Karpas-422 (cell line): Measurements from ENCODE around the gene SLC25A36. TPM values are rescaled to one million over a fixed set of nuclear protein-coding genes. Genes with fewer than 3 reads are reported as not detected.
"Not testable (repeated sequence)": the region's sequence is repeated elsewhere in the genome, so short reads cannot be mapped to it uniquely, and the experiment has no call there.

Source experiments
- DNase-seq: peaks from one replicate; pipeline ENCODE4 v3.0.0-alpha.2; 2015
- H2AFZ ChIP-seq: fragments of 200-600 bp; sonication (generic); 2 replicates; pipeline ENCODE4 v1.6.1; 2014; ENCODE audit warnings: antibody characterized with exemption, low read length, mixed read lengths
- H3K27ac ChIP-seq: fragments of 200-600 bp; sonication (generic); 2 replicates; pipeline ENCODE4 v1.5.1; 2014; ENCODE audit warnings: mild to moderate bottlenecking, low read length, moderate library complexity
- H3K27me3 ChIP-seq: fragments of 200-600 bp; sonication (generic); 2 replicates; pipeline ENCODE4 v1.6.1; 2014; ENCODE audit warnings: low read length, mixed read lengths
- H3K36me3 ChIP-seq: fragments of 200-600 bp; sonication (generic); 2 replicates; pipeline ENCODE4 v1.6.1; 2014; ENCODE audit warnings: low read length, mixed read lengths; ENCODE audit not compliant: insufficient read depth
- H3K4me1 ChIP-seq: fragments of 200-600 bp; sonication (generic); 2 replicates; pipeline ENCODE4 v1.6.1; 2014; ENCODE audit warnings: mild to moderate bottlenecking, low read length, mixed read lengths
- H3K4me2 ChIP-seq: fragments of 200-600 bp; sonication (generic); 2 replicates; pipeline ENCODE4 v1.6.1; 2014; ENCODE audit warnings: low read length, low read depth, mild to moderate bottlenecking; ENCODE audit not compliant: poor library complexity, severe bottlenecking
- H3K4me3 ChIP-seq: fragments of 200-600 bp; sonication (generic); 2 replicates; pipeline ENCODE4 v1.5.1; 2014; ENCODE audit warnings: mild to moderate bottlenecking, antibody characterized with exemption, low read length, mixed read lengths
- H3K79me2 ChIP-seq: fragments of 200-600 bp; sonication (generic); 2 replicates; pipeline ENCODE4 v1.6.1; 2014; ENCODE audit warnings: mild to moderate bottlenecking, low read length, mixed read lengths
- H3K9ac ChIP-seq: fragments of 200-600 bp; sonication (generic); 2 replicates; pipeline ENCODE4 v1.6.0; 2014; ENCODE audit warnings: low read length
- H3K9me2 ChIP-seq: fragments of 200-600 bp; sonication (generic), shearing (Covaris generic); replicated peaks from 2 replicates; pipeline ENCODE4 v1.6.0; 2014; ENCODE audit warnings: mild to moderate bottlenecking, low read length, moderate library complexity; ENCODE audit not compliant: insufficient read depth
- H3K9me3 ChIP-seq: fragments of 300-700, 200-600 bp; sonication (generic); 2 replicates; pipeline ENCODE4 v1.6.1; 2014; ENCODE audit warnings: low read length, mixed read lengths
- H4K20me1 ChIP-seq: fragments of 200-600 bp; sonication (generic); 2 replicates; pipeline ENCODE4 v1.6.1; 2014; ENCODE audit warnings: mild to moderate bottlenecking, antibody characterized with exemption, low read length, low read depth; ENCODE audit not compliant: insufficient read depth
- total RNA-seq: library from RNA; depleted of rRNA; stranded (reverse); fragments of >200 nt; shearing (Covaris generic); gene quantifications from 2 replicates; pipeline ENCODE4 v1.2.3, GENCODE V29; 2014; ENCODE audit warnings: low replicate concordance

The SLC25A36 gene
- total RNA-seq, 1 experiment from 2014 or later: 204 TPM

DNA sequence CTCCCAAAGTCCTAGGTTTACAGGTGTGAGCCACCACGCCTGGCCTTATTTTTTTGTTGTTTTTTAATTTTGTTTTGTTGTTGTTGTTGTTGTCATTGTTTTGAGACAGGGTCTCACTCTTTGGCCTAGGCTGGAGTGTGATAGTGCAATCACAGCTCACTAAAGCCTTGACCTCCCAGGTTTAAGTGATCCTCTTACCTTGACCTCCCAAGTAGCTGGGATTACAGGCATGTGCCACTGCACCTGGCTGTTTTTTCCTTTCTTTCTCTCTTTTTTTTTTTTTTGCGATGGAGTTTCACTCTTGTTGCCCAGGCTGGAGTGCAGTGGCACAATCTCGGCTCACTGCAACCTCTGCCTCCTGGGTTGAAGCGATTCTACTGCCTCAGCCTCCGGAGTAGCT is 10.1 kb downstream of the SLC25A36 start:
- H3K36me3 ChIP-seq, H3K27ac ChIP-seq, H3K9ac ChIP-seq, H3K4me3 ChIP-seq, H3K4me2 ChIP-seq, H3K9me2 ChIP-seq, H2AFZ ChIP-seq, H3K27me3 ChIP-seq, DNase-seq, H3K9me3 ChIP-seq: not testable (repeated sequence)
- Histone ChIP-seq H3K4me1 (peaks cover 12% of the 10 kb centered on the region), H3K79me2 (peaks cover 100% of the 10 kb centered on the region), H4K20me1 (peaks cover 57% of the 10 kb centered on the region)

DNA sequence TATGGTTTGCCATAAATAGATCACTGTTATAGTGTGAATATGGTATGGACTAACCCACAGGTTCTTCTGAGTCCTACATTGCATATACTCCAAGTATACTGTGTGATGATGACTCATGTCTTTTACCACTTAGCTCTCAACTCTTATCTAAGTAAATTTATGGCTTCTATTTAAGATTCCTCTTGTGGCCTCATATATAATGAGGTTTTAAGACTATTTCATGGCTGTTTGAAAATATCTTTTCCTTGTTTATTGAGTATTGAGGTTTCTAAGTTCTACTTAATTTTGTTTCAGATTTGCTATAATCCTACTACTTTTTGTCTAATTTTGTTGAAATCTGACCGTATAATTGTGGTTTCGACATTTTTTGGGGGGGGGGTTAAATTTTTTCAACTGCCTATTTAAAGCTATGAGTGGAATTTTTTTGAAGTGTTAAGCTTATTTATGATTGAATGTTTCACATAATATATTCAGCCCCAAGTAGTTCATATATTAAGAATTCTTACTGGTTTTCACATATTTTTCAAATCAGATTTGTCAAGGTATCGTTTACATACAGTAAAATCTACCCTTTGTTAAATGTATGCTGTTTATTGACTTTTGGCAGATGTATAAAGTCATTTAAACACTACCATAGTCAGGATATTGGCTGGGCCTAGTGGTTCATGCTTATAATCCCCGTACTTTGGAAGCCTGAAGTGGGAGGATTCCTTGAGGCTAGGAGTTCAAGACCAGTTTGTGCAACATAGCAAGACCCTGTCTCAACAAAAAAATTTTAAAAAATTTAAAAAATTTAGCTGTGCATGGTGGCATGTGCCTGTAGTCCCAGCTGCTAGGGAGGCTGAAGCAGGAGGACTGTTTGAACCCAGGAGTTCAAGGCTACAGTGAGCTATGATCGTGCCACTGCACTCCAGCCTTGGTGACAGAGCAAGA is 11.7 kb downstream of the SLC25A36 start:
- no peak for DNase-seq
- Histone ChIP-seq H3K9me2 (no peaks in the 10 kb centered on the region), H3K4me2 (no peak overlapping the region), H3K79me2 (peaks cover 100% of the 10 kb centered on the region), H3K36me3 (peaks cover 11% of the 10 kb centered on the region; the same call in 1 of the 2 replicates), H3K27me3 (no peaks in the 10 kb centered on the region), H3K9ac (no peak overlapping the region), H3K27ac (no peak overlapping the region), H4K20me1 (peaks cover 49% of the 10 kb centered on the region), H3K4me1 (peaks cover 12% of the 10 kb centered on the region), H3K9me3 (no peaks in the 10 kb centered on the region), H3K4me3 (no peak overlapping the region), H2AFZ (no peak overlapping the region)

DNA sequence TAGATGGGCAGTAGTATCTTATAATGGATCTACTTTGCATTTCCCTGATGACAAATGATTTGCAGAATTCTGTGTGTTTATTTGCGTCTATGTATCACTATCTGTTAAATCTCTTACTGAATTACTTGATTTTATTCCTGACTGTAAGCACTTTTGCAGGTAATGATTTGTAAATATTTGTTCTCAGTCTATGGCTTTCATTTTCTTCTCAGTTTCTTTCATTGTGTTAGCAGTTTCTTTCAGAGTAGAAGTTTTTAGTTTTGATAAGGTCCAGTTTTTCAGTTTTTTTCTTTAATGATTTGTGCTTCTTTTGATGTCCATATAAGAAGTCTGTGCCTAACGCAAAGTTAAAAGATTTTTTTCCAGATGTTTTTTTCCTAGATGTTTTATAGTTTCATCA is 12.9 kb downstream of the SLC25A36 start:
- Histone ChIP-seq H3K9ac (no peak overlapping the region), H3K36me3 (peaks cover 14% of the 10 kb centered on the region; the same call in 1 of the 2 replicates), H3K4me3 (no peak overlapping the region), H3K9me3 (no peaks in the 10 kb centered on the region), H4K20me1 (peaks cover 36% of the 10 kb centered on the region), H3K4me2 (no peak overlapping the region), H3K4me1 (peaks cover 9% of the 10 kb centered on the region), H2AFZ (no peak overlapping the region), H3K27me3 (no peaks in the 10 kb centered on the region), H3K9me2 (no peaks in the 10 kb centered on the region), H3K79me2 (peaks cover 98% of the 10 kb centered on the region), H3K27ac (no peak overlapping the region)
- DNase-seq: no peak

DNA sequence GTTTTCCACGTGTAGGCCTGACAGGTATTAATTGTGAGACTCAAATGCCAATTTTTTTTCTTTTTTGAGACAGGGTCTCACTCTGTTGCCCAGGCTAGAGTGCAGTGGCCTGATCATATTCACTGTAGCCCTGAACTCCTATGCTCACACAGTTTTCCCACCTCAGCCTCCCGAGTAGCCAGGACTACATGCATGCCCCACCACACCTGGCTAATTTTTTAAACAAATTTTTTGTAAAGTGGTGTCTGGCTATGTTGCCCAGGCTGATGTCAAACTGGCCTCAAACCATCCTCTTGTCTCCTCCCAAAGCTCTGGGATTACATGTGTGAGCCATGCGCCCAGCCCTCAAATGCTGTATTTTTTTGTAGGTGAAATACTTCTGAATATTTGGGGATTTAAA is 14.0 kb downstream of the SLC25A36 start:
- H4K20me1 ChIP-seq: peaks cover 34% of the 10 kb centered on the region
- no peak overlapping the region for H3K4me3 ChIP-seq
- no peak overlapping the region for H2AFZ ChIP-seq
- no peak overlapping the region for H3K4me2 ChIP-seq
- H3K9me2 ChIP-seq: no peaks in the 10 kb centered on the region
- peaks cover 97% of the 10 kb centered on the region for H3K79me2 ChIP-seq
- no peak overlapping the region for H3K27ac ChIP-seq
- H3K9me3 ChIP-seq: no peaks in the 10 kb centered on the region
- no peak for DNase-seq
- H3K27me3 ChIP-seq: no peaks in the 10 kb centered on the region
- peaks cover 9% of the 10 kb centered on the region for H3K4me1 ChIP-seq
- H3K9ac ChIP-seq: no peak overlapping the region
- H3K36me3 ChIP-seq: peaks cover 21% of the 10 kb centered on the region; the same call in 1 of the 2 replicates

DNA sequence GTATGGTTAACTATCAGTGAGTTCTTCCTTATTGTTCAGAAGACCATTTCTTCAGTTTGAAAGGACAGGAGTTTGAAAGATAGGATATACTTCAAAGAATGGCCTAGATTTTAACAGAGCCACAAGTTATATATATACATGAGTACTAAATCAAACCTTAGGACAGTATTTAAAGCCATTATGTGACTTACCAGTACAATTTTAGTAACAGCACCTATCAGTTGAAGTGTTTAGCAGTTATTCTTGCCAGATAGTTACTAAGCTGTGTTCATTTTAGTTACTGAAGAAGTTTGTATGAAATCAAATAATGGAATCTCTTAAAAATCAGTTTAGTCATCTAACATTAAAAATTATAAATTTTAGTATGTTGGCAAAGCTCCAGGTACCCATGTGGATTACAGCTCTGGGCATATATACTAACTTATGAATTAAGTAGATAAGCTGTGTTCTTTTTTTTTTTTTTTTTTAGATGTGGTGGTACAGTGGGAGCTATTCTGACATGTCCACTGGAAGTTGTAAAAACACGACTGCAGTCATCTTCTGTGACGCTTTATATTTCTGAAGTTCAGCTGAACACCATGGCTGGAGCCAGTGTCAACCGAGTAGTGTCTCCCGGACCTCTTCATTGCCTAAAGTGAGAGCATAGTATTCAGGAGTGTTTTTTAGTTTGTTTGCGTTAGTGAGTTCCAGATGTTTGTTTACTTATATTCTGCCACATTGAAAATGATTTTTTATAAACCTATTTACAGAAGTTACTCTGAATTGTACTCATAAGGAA is 14.6 kb downstream of the SLC25A36 start:
- H3K9me2 ChIP-seq: no peaks in the 10 kb centered on the region
- peaks cover 9% of the 10 kb centered on the region for H3K4me1 ChIP-seq
- no peak for DNase-seq
- no peak overlapping the region for H2AFZ ChIP-seq
- H3K4me2 ChIP-seq: no peak overlapping the region
- peaks cover 28% of the 10 kb centered on the region for H4K20me1 ChIP-seq
- peaks cover 97% of the 10 kb centered on the region for H3K79me2 ChIP-seq
- H3K4me3 ChIP-seq: no peak overlapping the region
- peaks cover 27% of the 10 kb centered on the region; the same call in 1 of the 2 replicates for H3K36me3 ChIP-seq
- no peaks in the 10 kb centered on the region for H3K27me3 ChIP-seq
- H3K27ac ChIP-seq: no peak overlapping the region
- H3K9me3 ChIP-seq: no peaks in the 10 kb centered on the region
- H3K9ac ChIP-seq: no peak overlapping the region

DNA sequence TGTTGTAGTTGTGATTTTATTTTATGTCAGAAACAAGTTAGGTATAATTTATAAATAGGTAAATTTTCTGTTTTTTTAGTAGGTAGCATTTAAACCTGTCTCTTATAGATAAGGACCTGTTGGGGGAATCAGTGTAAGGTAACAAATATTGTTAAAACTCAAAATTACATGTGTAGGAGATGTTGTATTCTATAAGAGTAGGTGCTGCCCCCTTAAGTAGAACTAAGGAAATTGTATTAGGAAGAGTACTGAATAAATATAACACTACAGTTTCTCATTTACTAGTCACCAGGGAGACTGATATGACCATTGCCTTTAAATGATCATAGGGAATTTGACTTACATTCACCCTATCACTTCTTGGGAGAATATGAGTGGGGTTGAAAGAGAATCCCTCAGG is 31.2 kb downstream of the SLC25A36 start:
- DNase-seq: peak; percentile 59
- no peaks in the 10 kb centered on the region for H3K4me1 ChIP-seq
- no peaks in the 10 kb centered on the region for H3K9me3 ChIP-seq
- no peaks in the 10 kb centered on the region for H3K27me3 ChIP-seq
- no peak overlapping the region for H3K9ac ChIP-seq
- no peaks in the 10 kb centered on the region for H3K9me2 ChIP-seq
- no peak overlapping the region for H2AFZ ChIP-seq
- peaks cover 5% of the 10 kb centered on the region; the same call in 1 of the 2 replicates for H4K20me1 ChIP-seq
- no peak overlapping the region for H3K4me3 ChIP-seq
- peaks cover 54% of the 10 kb centered on the region for H3K36me3 ChIP-seq
- no peak overlapping the region for H3K4me2 ChIP-seq
- peaks cover 18% of the 10 kb centered on the region for H3K79me2 ChIP-seq
- H3K27ac ChIP-seq: no peak overlapping the region

DNA sequence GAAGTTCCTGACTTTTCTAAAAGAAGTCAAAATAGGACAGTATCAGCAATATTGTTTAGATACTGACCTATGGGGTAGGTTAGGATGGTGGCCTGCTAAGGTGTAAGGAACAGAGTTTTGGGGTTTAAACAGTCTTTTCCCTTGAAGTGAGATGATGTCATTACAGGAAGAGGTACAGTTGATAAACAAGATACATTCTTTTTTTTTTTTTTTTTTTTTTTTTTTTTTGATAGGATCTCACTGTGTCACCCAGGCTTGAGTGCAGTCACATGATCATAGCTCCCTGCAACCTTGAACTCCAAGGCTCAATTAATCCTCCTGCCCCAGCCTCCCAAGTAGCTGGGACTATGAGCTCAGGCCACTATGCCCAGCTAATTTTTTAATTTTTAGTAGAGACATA is 33.3 kb downstream of the SLC25A36 start:
- H3K27me3 ChIP-seq: no peaks in the 10 kb centered on the region
- H3K27ac ChIP-seq: no peak overlapping the region
- H3K9me2 ChIP-seq: no peaks in the 10 kb centered on the region
- H3K4me3 ChIP-seq: no peak overlapping the region
- DNase-seq: no peak
- no peaks in the 10 kb centered on the region for H3K9me3 ChIP-seq
- no peaks in the 10 kb centered on the region for H3K4me1 ChIP-seq
- H2AFZ ChIP-seq: no peak overlapping the region
- H4K20me1 ChIP-seq: peaks cover 6% of the 10 kb centered on the region; the same call in 1 of the 2 replicates
- peaks cover 52% of the 10 kb centered on the region for H3K36me3 ChIP-seq
- H3K9ac ChIP-seq: no peak overlapping the region
- H3K79me2 ChIP-seq: peaks cover 10% of the 10 kb centered on the region
- H3K4me2 ChIP-seq: no peak overlapping the region

DNA sequence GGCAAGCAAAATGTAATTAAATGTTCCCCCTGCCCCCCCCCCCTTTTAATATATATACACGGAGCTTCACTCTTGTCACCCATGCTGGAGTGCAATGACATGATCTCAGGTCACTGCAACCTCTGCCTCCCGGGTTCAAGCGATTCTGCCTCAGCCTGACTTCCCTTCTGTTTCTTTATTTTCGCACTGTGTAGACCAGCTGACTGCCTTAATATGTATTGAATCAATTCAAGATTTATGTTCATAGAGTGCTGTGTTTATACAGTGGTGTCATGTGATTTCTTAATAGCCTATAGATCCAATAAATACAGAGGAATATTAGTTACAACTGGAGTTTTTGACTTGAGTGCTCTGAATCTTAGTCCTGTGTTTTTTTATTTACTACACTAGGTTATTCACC is 39.0 kb downstream of the SLC25A36 start:
- Histone ChIP-seq H3K79me2 (no peaks in the 10 kb centered on the region), H3K9me2 (no peaks in the 10 kb centered on the region), H3K4me3 (no peak overlapping the region), H2AFZ (no peak overlapping the region), H3K9ac (no peak overlapping the region), H3K27me3 (no peaks in the 10 kb centered on the region), H4K20me1 (0 out of 2 replicates have a peak, but pooled peaks cover 6% of the 10 kb centered on the region), H3K36me3 (peaks cover 26% of the 10 kb centered on the region), H3K4me2 (no peak overlapping the region), H3K9me3 (no peaks in the 10 kb centered on the region), H3K4me1 (no peaks in the 10 kb centered on the region), H3K27ac (no peak overlapping the region)
- no peak for DNase-seq
